ENCODE data around the gene CBLL1.

CBLL1 gene

GRCh38 chr7:107725138-107725740, 18.7 kb upstream of the CBLL1 start:
- Histone ChIP-seq H3K36me3 (no peaks in the 10 kb centered on the region), H3K4me3 (ENCODE audit: low read depth, low read length) (no peak overlapping the region), H3K9me3 (ENCODE audit: severe bottlenecking) (no peaks in the 10 kb centered on the region), H3K27ac (no peak overlapping the region), H3K27me3 (ENCODE audit: insufficient read depth, low read depth, severe bottlenecking) (no peaks in the 10 kb centered on the region)
- peak; percentile 19 for DNase-seq
- TF ChIP-seq, protein P1, sequence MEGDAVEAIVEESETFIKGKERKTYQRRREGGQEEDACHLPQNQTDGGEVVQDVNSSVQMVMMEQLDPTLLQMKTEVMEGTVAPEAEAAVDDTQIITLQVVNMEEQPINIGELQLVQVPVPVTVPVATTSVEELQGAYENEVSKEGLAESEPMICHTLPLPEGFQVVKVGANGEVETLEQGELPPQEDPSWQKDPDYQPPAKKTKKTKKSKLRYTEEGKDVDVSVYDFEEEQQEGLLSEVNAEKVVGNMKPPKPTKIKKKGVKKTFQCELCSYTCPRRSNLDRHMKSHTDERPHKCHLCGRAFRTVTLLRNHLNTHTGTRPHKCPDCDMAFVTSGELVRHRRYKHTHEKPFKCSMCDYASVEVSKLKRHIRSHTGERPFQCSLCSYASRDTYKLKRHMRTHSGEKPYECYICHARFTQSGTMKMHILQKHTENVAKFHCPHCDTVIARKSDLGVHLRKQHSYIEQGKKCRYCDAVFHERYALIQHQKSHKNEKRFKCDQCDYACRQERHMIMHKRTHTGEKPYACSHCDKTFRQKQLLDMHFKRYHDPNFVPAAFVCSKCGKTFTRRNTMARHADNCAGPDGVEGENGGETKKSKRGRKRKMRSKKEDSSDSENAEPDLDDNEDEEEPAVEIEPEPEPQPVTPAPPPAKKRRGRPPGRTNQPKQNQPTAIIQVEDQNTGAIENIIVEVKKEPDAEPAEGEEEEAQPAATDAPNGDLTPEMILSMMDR (IDR thresholded peaks at IDR 0.05; ENCODE audit: low read depth, low read length): peak; percentile 45

GRCh38 chr7:107726356-107727130, 17.4 kb upstream of the CBLL1 start:
- TF ChIP-seq, protein P1 (IDR thresholded peaks at IDR 0.05; ENCODE audit: low read depth, low read length): no peak
- H3K27ac ChIP-seq: no peak overlapping the region
- H3K27me3 ChIP-seq (ENCODE audit: insufficient read depth, low read depth, severe bottlenecking): no peaks in the 10 kb centered on the region
- DNase-seq: no peak
- no peaks in the 10 kb centered on the region for H3K36me3 ChIP-seq
- no peaks in the 10 kb centered on the region for H3K9me3 ChIP-seq (ENCODE audit: severe bottlenecking)
- H3K4me3 ChIP-seq (ENCODE audit: low read depth, low read length): no peak overlapping the region

GRCh38 chr7:107728276-107728675, 15.7 kb upstream of the CBLL1 start:
- Histone ChIP-seq H3K27ac (no peak overlapping the region), H3K9me3 (ENCODE audit: severe bottlenecking) (no peaks in the 10 kb centered on the region), H3K4me3 (ENCODE audit: low read depth, low read length) (no peak overlapping the region), H3K27me3 (ENCODE audit: insufficient read depth, low read depth, severe bottlenecking) (no peaks in the 10 kb centered on the region), H3K36me3 (no peaks in the 10 kb centered on the region)
- DNase-seq: no peak
- TF ChIP-seq, protein P1 (IDR thresholded peaks at IDR 0.05; ENCODE audit: low read depth, low read length): no peak

DNA sequence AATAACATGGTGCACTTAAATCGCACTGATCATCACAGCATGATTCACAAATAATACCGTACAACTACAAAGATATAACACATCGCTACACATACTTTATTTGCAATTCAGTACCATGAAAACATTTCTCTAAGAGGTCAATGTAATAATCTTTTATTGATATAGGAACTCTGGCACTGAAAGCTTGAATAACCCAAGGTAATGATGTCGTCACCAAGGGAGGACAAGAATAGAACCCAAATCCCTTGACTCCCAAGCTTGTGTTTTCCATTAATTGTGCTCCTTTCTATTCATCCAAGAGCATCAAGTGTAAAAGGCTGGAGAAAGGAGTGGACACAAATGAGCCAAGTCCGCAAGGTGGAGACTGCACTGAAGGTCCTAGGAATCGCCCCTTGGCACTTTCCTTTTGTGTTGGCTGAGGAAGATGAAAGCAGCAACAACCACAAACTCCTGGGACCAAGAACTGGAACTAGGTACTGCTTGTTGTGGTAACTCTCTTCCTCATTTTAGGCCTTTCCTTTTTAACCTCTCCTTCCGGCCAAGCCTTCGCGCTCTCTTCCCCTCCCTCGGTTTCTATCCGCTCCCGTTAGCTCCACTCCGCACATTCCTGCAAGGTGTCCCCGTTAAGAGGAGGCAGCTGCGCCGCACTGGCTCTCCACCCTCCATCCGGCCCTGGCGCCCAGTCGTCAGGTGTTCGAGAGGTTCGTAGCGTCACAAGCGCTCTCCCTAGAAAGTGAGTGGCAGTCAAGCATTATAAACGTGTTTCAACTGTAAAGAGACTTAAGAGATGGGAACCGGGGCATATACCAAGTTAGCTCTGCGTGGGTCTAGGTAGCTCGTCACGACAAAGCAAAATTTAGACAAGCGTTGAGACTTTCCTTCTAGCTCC, 1.0 kb upstream of the CBLL1 start:
- Histone ChIP-seq H3K9me3 (ENCODE audit: severe bottlenecking) (no peaks in the 10 kb centered on the region), H3K36me3 (no peaks in the 10 kb centered on the region; the same call in 1 of the 2 replicates), H3K4me3 (ENCODE audit: low read depth, low read length) (peak overlapping the region; percentile 69), H3K27me3 (ENCODE audit: insufficient read depth, low read depth, severe bottlenecking) (no peaks in the 10 kb centered on the region), H3K27ac (peak overlapping the region; percentile 98)
- TF ChIP-seq, protein P1 (IDR thresholded peaks at IDR 0.05; ENCODE audit: low read depth, low read length): no peak
- DNase-seq: no peak

DNA sequence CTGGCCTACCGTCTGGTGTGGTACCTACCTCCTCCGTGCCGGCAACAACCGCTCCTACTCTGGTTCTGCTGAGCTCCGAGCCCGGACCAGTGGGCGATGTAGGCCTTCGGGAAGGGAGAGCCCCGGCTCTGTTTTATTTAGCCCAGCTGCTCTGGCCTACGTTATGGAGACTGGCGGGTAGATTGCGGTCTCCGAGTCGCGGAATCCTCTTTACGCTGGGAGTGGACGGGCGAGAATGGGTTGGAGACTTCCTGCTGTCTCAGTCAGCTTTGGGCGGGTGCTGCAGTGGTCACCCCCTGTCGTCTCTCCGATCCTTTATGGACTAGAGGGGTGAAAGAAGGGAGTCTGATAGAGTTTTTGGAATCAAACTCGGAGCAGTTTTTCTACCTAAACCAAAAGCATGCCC, 406 bp downstream of the CBLL1 start:
- DNase-seq: no peak
- H3K27me3 ChIP-seq (ENCODE audit: insufficient read depth, low read depth, severe bottlenecking): no peaks in the 10 kb centered on the region
- peaks cover 9% of the 10 kb centered on the region for H3K36me3 ChIP-seq
- no peaks in the 10 kb centered on the region for H3K9me3 ChIP-seq (ENCODE audit: severe bottlenecking)
- H3K27ac ChIP-seq: peak overlapping the region; percentile 98
- TF ChIP-seq, protein P1 (IDR thresholded peaks at IDR 0.05; ENCODE audit: low read depth, low read length): no peak
- peak overlapping the region; percentile 69 for H3K4me3 ChIP-seq (ENCODE audit: low read depth, low read length)

Measured in WERI-Rb-1 (cell line).